Body of pancreas (tissue), 4 donors: ENCODE measurements around the gene GRAMD2A. TPM values are rescaled to one million over a fixed set of nuclear protein-coding genes. Genes with fewer than 3 reads are reported as not detected.

Experiments used
- ATAC-seq: fragments of 150-250 bp; one replicate; pipeline ENCODE4 v1.9.1; 2016
- DNase-seq, 4 donors: peaks; one replicate each; pipeline ENCODE4 v3.0.0-alpha.2; 2019
- H3K27ac ChIP-seq, 4 donors: fragments of 200-600 bp; sonication (generic); 1 replicate in 3 of 4; 2 replicates in 1 of 4; pipeline versions ENCODE4 v1.5.1 to v1.6.1; 2016 to 2019; ENCODE audit warnings: mild to moderate bottlenecking in 1 of 4, mixed read lengths in 1 of 4, moderate library complexity in 1 of 4
- H3K27me3 ChIP-seq, 2 donors: fragments of 200-600 bp; sonication (generic); one replicate each; pipeline ENCODE4 v1.6.0; 2016; ENCODE audit warnings: mild to moderate bottlenecking in 1 of 2
- H3K36me3 ChIP-seq, 2 donors: fragments of 200-600 bp; sonication (generic); replicated peaks in 1 of 2; 2 replicates each; pipeline ENCODE4 v1.5.1; 2016; ENCODE audit warnings: low read depth in 2 of 2; ENCODE audit not compliant: insufficient read depth in 1 of 2
- H3K4me1 ChIP-seq: fragments of 200-600 bp; sonication (generic); one replicate; pipeline ENCODE4 v1.6.0; 2016
- H3K4me3 ChIP-seq, 2 donors: fragments of 200-600 bp; sonication (generic); 1 replicate in 1 of 2; 2 replicates in 1 of 2; pipeline ENCODE4 v1.5.1; 2016 to 2019
- H3K9me3 ChIP-seq, 3 donors: fragments of 200-600 bp; sonication (generic); 1 replicate in 2 of 3; 2 replicates in 1 of 3; pipeline ENCODE4 v1.5.1; 2016
- POLR2A ChIP-seq, 3 donors: fragments of 450-650 bp; IDR thresholded peaks; one replicate each; pipeline ENCODE4 v1.6.1; 2016; ENCODE audit warnings: antibody characterized with exemption in 3 of 3, mild to moderate bottlenecking in 2 of 3
- WGBS, 2 donors: methylation state at CpG; one replicate each; pipeline ENCODE4 v1.1.5; 2017; 5-methylcytosine and 5-hydroxymethylcytosine counted together
- intact Hi-C: fragments of 100-400 bp; cut with DNase I; formaldehyde crosslinking; loops from one replicate; pipeline ENCODE4 v1.15.1; 2023
- total RNA-seq, 2 donors: library from RNA; depleted of rRNA; stranded (reverse); fragments of >200 nt; gene quantifications; one replicate each; pipeline ENCODE4 v1.1.0, GENCODE V29; 2016
- TF ChIP-seq, protein P1 (sequence below), 7 experiments: fragments of 450-650 bp in 4 of 7; fragments of 200-600 bp in 3 of 7; sonication (generic) in 3 of 7; IDR thresholded peaks; one replicate each; pipeline ENCODE4 v1.5.1; 2016 to 2019; ENCODE audit warnings: antibody characterized with exemption in 7 of 7

Gene GRAMD2A
- total RNA-seq, 2 donors from 2014 or later = 0.26 TPM; not detected in 1

DNA sequence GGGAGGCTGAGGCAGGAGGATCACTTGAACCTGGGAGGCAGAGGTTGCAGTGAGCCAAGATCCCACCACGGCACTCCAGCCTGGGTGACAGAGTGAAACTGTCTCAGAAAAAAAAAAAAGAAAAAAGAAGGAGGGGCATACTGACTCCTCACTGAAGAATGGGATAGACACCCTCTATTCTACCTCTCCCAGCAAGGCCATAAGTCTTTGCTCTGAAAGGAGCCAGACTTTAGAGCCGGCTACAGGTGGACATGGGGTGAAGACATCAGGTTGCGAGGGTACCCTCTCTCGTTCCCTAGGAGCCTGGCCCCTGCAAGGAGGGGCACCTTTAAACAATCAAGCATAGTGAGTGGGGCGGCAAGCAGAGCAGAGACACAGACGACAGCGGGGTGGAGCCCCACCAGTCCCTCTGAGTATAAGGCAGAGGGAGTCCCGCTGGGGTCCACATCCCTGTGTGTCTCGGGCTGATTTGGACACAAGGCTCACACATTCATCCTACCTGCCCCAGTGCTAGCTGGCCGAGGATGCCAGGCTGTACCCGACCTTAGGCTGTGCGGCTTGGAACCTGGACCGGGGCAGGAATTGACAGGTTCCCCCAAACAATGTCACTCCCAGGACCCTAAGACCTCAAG, 1.1 kb downstream of the GRAMD2A start:
- Histone ChIP-seq H3K36me3 (peaks cover 0 to 9% of the 10 kb centered on the region in 2 donors), H3K27me3 (peaks cover 0 to 6% of the 10 kb centered on the region in 2 donors), H3K9me3 (no peaks in the 10 kb centered on the region), H3K4me3 (no peak overlapping the region), H3K27ac (no peak overlapping the region), H3K4me1 (peaks cover 7% of the 10 kb centered on the region)
- WGBS, 2 donors = 65 to 77% methylated on average over 9 to 13 of the region's 13 CpGs
- DNase-seq = no peak
- no peak for ATAC-seq
- TF ChIP-seq, protein P1, sequence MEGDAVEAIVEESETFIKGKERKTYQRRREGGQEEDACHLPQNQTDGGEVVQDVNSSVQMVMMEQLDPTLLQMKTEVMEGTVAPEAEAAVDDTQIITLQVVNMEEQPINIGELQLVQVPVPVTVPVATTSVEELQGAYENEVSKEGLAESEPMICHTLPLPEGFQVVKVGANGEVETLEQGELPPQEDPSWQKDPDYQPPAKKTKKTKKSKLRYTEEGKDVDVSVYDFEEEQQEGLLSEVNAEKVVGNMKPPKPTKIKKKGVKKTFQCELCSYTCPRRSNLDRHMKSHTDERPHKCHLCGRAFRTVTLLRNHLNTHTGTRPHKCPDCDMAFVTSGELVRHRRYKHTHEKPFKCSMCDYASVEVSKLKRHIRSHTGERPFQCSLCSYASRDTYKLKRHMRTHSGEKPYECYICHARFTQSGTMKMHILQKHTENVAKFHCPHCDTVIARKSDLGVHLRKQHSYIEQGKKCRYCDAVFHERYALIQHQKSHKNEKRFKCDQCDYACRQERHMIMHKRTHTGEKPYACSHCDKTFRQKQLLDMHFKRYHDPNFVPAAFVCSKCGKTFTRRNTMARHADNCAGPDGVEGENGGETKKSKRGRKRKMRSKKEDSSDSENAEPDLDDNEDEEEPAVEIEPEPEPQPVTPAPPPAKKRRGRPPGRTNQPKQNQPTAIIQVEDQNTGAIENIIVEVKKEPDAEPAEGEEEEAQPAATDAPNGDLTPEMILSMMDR (IDR thresholded peaks at IDR 0.05) = no peak
- TF ChIP-seq POLR2A (IDR thresholded peaks at IDR 0.05) = no peak
- intact Hi-C loops = no loop called here

DNA sequence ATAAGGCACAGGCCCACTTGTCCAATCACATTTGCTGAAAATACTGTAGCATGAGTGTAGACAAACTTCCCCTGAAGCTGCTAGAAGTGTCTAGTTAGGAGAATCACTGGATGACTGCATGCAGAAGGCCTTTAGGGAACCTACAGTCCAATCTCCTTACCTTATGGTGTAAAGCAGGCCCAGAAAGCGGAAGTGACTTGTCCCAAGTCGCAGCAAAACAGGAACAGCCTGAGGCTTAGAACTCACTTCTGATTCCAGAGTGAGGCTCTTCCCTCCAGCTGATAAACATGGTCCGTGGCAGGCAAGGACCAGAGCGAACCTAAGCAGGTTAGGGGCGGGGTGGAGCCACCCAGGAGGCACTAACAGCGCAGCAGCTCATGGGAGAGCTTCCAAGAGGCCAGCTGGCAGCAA, 2.5 kb downstream of the GRAMD2A start:
- intact Hi-C loops = no loop called here
- Histone ChIP-seq H3K27ac (no peak overlapping the region), H3K4me1 (peaks cover 7% of the 10 kb centered on the region), H3K9me3 (no peaks in the 10 kb centered on the region), H3K36me3 (peaks cover 0 to 6% of the 10 kb centered on the region in 2 donors), H3K4me3 (no peak overlapping the region), H3K27me3 (peaks cover 0 to 6% of the 10 kb centered on the region in 2 donors)
- no peak for ATAC-seq
- DNase-seq = peak in 1 of 4 donors; percentile 56
- no peak for TF ChIP-seq POLR2A (IDR thresholded peaks at IDR 0.05)
- TF ChIP-seq, protein P1 (IDR thresholded peaks at IDR 0.05) = no peak
- 67% methylated on average over 6 of the region's 6 CpGs; no CpG with 5 or more reads in 1 of the 2 donors for WGBS, 2 donors

DNA sequence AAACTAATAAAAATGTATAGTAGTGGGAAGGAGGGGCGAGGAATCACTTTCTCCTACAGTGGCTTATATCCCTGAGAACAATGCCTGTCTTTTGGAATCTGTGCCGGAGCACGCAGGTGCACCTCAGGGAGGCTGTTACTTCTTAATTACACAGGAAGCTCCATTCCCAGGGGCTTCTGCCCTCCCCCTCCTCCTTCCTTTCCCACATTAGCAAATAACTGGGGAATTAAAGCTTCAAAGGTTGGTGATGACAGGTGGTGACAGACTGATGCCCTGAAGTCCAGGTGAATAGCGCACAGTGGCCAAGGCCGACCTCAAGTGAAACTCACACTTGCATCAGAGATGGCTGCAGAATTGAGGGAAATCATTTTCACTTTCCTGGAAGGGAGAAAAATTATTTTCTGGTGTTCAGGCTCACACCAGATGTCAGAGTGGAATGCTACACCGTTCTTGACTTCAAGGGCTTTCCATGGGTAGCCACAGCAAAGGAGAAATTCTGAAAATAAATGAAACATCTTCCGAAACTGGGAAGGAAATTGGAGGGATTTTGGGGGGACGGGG, 3.7 kb downstream of the GRAMD2A start:
- Histone ChIP-seq H3K9me3 (no peaks in the 10 kb centered on the region), H3K36me3 (peaks cover 0 to 3% of the 10 kb centered on the region in 2 donors), H3K27me3 (peaks cover 0 to 6% of the 10 kb centered on the region in 2 donors), H3K4me1 (peaks cover 7% of the 10 kb centered on the region), H3K27ac (no peak overlapping the region), H3K4me3 (no peak overlapping the region)
- intact Hi-C loops = no loop called here
- no peak for TF ChIP-seq POLR2A (IDR thresholded peaks at IDR 0.05)
- no peak for DNase-seq
- no peak for ATAC-seq
- WGBS, 2 donors = 72 to 81% methylated on average over 8 of the region's 8 CpGs

- DNase-seq (no peak), ATAC-seq (no peak)
- peaks cover 0 to 6% of the 10 kb centered on the region in 2 donors for H3K27me3 ChIP-seq
- H3K9me3 ChIP-seq = no peaks in the 10 kb centered on the region
- TF ChIP-seq POLR2A (IDR thresholded peaks at IDR 0.05) = no peak
- TF ChIP-seq, protein P1 (IDR thresholded peaks at IDR 0.05) = no peak
- H3K36me3 ChIP-seq = no peaks in the 10 kb centered on the region
- no peak overlapping the region for H3K4me3 ChIP-seq
- intact Hi-C loops = no loop called here
- no peak overlapping the region for H3K27ac ChIP-seq
- peaks cover 6% of the 10 kb centered on the region for H3K4me1 ChIP-seq
- WGBS, 2 donors = 21 to 31% methylated on average over 3 of the region's 3 CpGs
Measured at GRCh38 chr15:72192416-72192815, 5.2 kb downstream of the GRAMD2A start.

GRCh38 chr15:72189250-72189902, 8.2 kb downstream of the GRAMD2A start:
- Histone ChIP-seq H3K27me3 (no peaks in the 10 kb centered on the region), H3K4me1 (peaks cover 1% of the 10 kb centered on the region), H3K4me3 (no peak overlapping the region), H3K27ac (no peak overlapping the region), H3K9me3 (no peaks in the 10 kb centered on the region), H3K36me3 (no peaks in the 10 kb centered on the region)
- intact Hi-C loops = no loop called here
- DNase-seq (no peak), ATAC-seq (no peak)
- TF ChIP-seq, protein P1 (IDR thresholded peaks at IDR 0.05) = no peak
- TF ChIP-seq POLR2A (IDR thresholded peaks at IDR 0.05) = no peak
- WGBS, 2 donors = 67 to 76% methylated on average over 2 of the region's 2 CpGs
